Activated B cell treated with CpG ODN at 0.5 μM for 24 hours (primary cell): ENCODE results near the gene KRT9. TPM values are rescaled to one million over a fixed set of nuclear protein-coding genes. Genes with fewer than 3 reads are reported as not detected.
"Not testable (repeated sequence)": the region's sequence is repeated elsewhere in the genome, so short reads cannot be mapped to it uniquely, and the experiment has no call there.

ENCODE experiments used
- ATAC-seq: fragments of 200-7000 bp; cut with Tn5 transposase; one replicate; pipeline ENCODE4 v1.10.0; 2021; ENCODE audit warnings: low read depth, mild to moderate bottlenecking, moderate library complexity
- CTCF ChIA-PET: fragments of 350-600 bp; sonication (Branson Sonifier 250); formaldehyde crosslinking; loops from one replicate; lab custom pipeline; 2021; ENCODE audit warnings: antibody characterized with exemption; lab: Charles Lee
- POLR2A ChIA-PET: fragments of 350-600 bp; sonication (Branson Sonifier 250); formaldehyde crosslinking; loops from one replicate; lab custom pipeline; 2021; ENCODE audit warnings: antibody characterized with exemption; lab: Charles Lee
- DNase-seq: peaks from one replicate; pipeline ENCODE4 v3.0.0; 2022
- H3K27ac Mint-ChIP-seq: one replicate; pipeline ENCODE4 v1.8.0; 2020; ENCODE audit warnings: mixed read lengths
- H3K27me3 Mint-ChIP-seq: one replicate; pipeline ENCODE4 v1.8.0; 2021; ENCODE audit warnings: mixed read lengths
- H3K36me3 Mint-ChIP-seq: one replicate; pipeline ENCODE4 v1.8.0; 2021; ENCODE audit warnings: low read depth, mixed read lengths
- H3K4me1 Mint-ChIP-seq: one replicate; pipeline ENCODE4 v1.8.0; 2021; ENCODE audit warnings: mixed read lengths
- H3K4me3 Mint-ChIP-seq: one replicate; pipeline ENCODE4 v1.8.0; 2020; ENCODE audit warnings: mild to moderate bottlenecking, mixed read lengths
- H3K9me3 Mint-ChIP-seq: one replicate; pipeline ENCODE4 v1.8.0; 2020; ENCODE audit warnings: mixed read lengths
- CTCF ChIP-seq: fragments of 200-600 bp; IDR thresholded peaks from one replicate; pipeline ENCODE4 v1.8.0; 2022; ENCODE audit warnings: antibody characterized with exemption, mild to moderate bottlenecking
- intact Hi-C: fragments of 100-400 bp; cut with micrococcal nuclease; formaldehyde crosslinking; loops from one replicate; pipeline ENCODE4 v1.15.1; 2024
- total RNA-seq: library from RNA; stranded (reverse); gene quantifications from 2 replicates; pipeline ENCODE4 v1.2.3, GENCODE V29; 2022

Gene KRT9
- total RNA-seq, 1 donor from 2014 or later: not detected

- Mint-ChIP-seq H3K4me3 (no peak overlapping the region), H3K27ac (no peak overlapping the region), H3K4me1 (no peaks in the 10 kb centered on the region), H3K27me3 (peaks cover 41% of the 10 kb centered on the region), H3K36me3 (no peaks in the 10 kb centered on the region), H3K9me3 (no peaks in the 10 kb centered on the region)
- POLR2A ChIA-PET: no interaction called here
- CTCF ChIA-PET: no interaction called here
- no peak for TF ChIP-seq CTCF
- intact Hi-C loops: no loop called here
- no peak for ATAC-seq
- DNase-seq: no peak
Measured at GRCh38 chr17:41580687-41581365, 9.0 kb upstream of the KRT9 start.

- ChIA-PET CTCF (no interaction called here), POLR2A (no interaction called here)
- no peak for ATAC-seq
- Mint-ChIP-seq H3K27ac (no peak overlapping the region), H3K36me3 (no peaks in the 10 kb centered on the region), H3K9me3 (no peaks in the 10 kb centered on the region), H3K4me3 (no peak overlapping the region), H3K27me3 (peaks cover 43% of the 10 kb centered on the region), H3K4me1 (no peaks in the 10 kb centered on the region)
- no peak for TF ChIP-seq CTCF
- intact Hi-C loops: no loop called here
- no peak for DNase-seq
Measured at GRCh38 chr17:41580244-41580575, 8.4 kb upstream of the KRT9 start.

- ATAC-seq: peak; percentile 66
- Mint-ChIP-seq H3K9me3 (no peaks in the 10 kb centered on the region), H3K4me1 (no peaks in the 10 kb centered on the region), H3K27me3 (peaks cover 44% of the 10 kb centered on the region), H3K27ac (no peak overlapping the region), H3K4me3 (no peak overlapping the region), H3K36me3 (no peaks in the 10 kb centered on the region)
- intact Hi-C loops: no loop called here
- DNase-seq: no peak
- CTCF ChIA-PET: no interaction called here
- POLR2A ChIA-PET: interaction anchor here (0.6 kb wide), 2 partner anchors 59 to 290 kb away, joined by 3 to 6 read pairs; no protein-coding TSS in a partner anchor
- TF ChIP-seq CTCF: no peak
Measured at GRCh38 chr17:41579484-41580243, 7.8 kb upstream of the KRT9 start.

- H3K27ac Mint-ChIP-seq: no peak overlapping the region
- DNase-seq (no peak), ATAC-seq (no peak)
- peaks cover 42% of the 10 kb centered on the region for H3K27me3 Mint-ChIP-seq
- ChIA-PET POLR2A (interaction anchor here (0.6 kb wide), 2 partner anchors 58 to 289 kb away, joined by 3 to 6 read pairs; no protein-coding TSS in a partner anchor), CTCF (no interaction called here)
- no peak for TF ChIP-seq CTCF
- H3K36me3 Mint-ChIP-seq: no peaks in the 10 kb centered on the region
- no peaks in the 10 kb centered on the region for H3K9me3 Mint-ChIP-seq
- intact Hi-C loops: no loop called here
- H3K4me3 Mint-ChIP-seq: no peak overlapping the region
- no peaks in the 10 kb centered on the region for H3K4me1 Mint-ChIP-seq
Measured at GRCh38 chr17:41578971-41579370, 7.1 kb upstream of the KRT9 start.

- intact Hi-C loops: no loop called here
- Mint-ChIP-seq H3K4me3 (no peak overlapping the region), H3K36me3 (no peaks in the 10 kb centered on the region), H3K27ac (no peak overlapping the region), H3K9me3 (no peaks in the 10 kb centered on the region), H3K27me3 (peaks cover 45% of the 10 kb centered on the region), H3K4me1 (no peaks in the 10 kb centered on the region)
- POLR2A ChIA-PET: no interaction called here
- TF ChIP-seq CTCF: no peak
- DNase-seq (no peak), ATAC-seq (no peak)
- CTCF ChIA-PET: no interaction called here
Measured at GRCh38 chr17:41578538-41578937, 6.7 kb upstream of the KRT9 start.

GRCh38 chr17:41576740-41577139 lies 4.9 kb upstream of the KRT9 start:
- H3K4me3 Mint-ChIP-seq, H3K27ac Mint-ChIP-seq, ATAC-seq, intact Hi-C loops, H3K4me1 Mint-ChIP-seq, CTCF ChIA-PET, DNase-seq, H3K9me3 Mint-ChIP-seq, POLR2A ChIA-PET, H3K36me3 Mint-ChIP-seq: not testable (repeated sequence)
- peaks cover 42% of the 10 kb centered on the region for H3K27me3 Mint-ChIP-seq
